H9 (cell line): ENCODE measurements around the gene PNRC2. TPM values are rescaled to one million over a fixed set of nuclear protein-coding genes. Genes with fewer than 3 reads are reported as not detected.

Experiments
- DNase-seq: peaks from one replicate; pipeline ENCODE4 v3.0.0-alpha.2; 2017
- H2AFZ ChIP-seq: one replicate; pipeline ENCODE4 v1.6.1; 2013; ENCODE audit warnings: mild to moderate bottlenecking, low read length, control low read depth, moderate library complexity
- H2AK5ac ChIP-seq: 2 replicates; pipeline ENCODE4 v1.6.1; 2013; ENCODE audit warnings: low read length, control low read depth, mixed read lengths; ENCODE audit not compliant: insufficient read length
- H2BK120ac ChIP-seq: one replicate; pipeline ENCODE4 v1.6.1; 2013; ENCODE audit warnings: low read depth, mild to moderate bottlenecking, low read length, control low read depth, inconsistent platforms; ENCODE audit not compliant: poor library complexity, severe bottlenecking
- H2BK12ac ChIP-seq: 2 replicates; pipeline ENCODE4 v1.6.1; 2013; ENCODE audit warnings: low read length, control low read depth, mixed read lengths, low read depth; ENCODE audit not compliant: insufficient read length
- H2BK15ac ChIP-seq: 2 replicates; pipeline ENCODE4 v1.6.1; 2013; ENCODE audit warnings: low read depth, low read length, control low read depth
- H2BK20ac ChIP-seq: one replicate; pipeline ENCODE4 v1.6.1; 2013; ENCODE audit warnings: low read depth, mild to moderate bottlenecking, low read length, control low read depth, inconsistent platforms; ENCODE audit not compliant: poor library complexity, severe bottlenecking
- H2BK5ac ChIP-seq: 2 replicates; pipeline ENCODE4 v1.6.1; 2013; ENCODE audit warnings: low read length, control low read depth, mixed read lengths; ENCODE audit not compliant: insufficient read length
- H3K14ac ChIP-seq: 2 replicates; pipeline ENCODE4 v1.6.1; 2013; ENCODE audit warnings: low read length, control low read depth; ENCODE audit not compliant: insufficient read depth
- H3K18ac ChIP-seq: 2 replicates; pipeline ENCODE4 v1.6.1; 2013; ENCODE audit warnings: low read depth, mild to moderate bottlenecking, mixed read lengths, low read length, control low read depth; ENCODE audit not compliant: insufficient read length
- H3K23ac ChIP-seq: 2 replicates; pipeline ENCODE4 v1.6.1; 2013; ENCODE audit warnings: low read length, control low read depth, mixed read lengths, low read depth; ENCODE audit not compliant: insufficient read length
- H3K23me2 ChIP-seq: 2 replicates; pipeline ENCODE4 v1.6.1; 2013; ENCODE audit warnings: low read depth, mild to moderate bottlenecking, mixed read lengths, low read length, control low read depth; ENCODE audit not compliant: insufficient read length, poor library complexity, severe bottlenecking
- H3K27ac ChIP-seq: 2 replicates; pipeline ENCODE4 v1.5.1; 2013; ENCODE audit warnings: low read length, control low read depth, mixed read lengths, low read depth; ENCODE audit not compliant: insufficient read length
- H3K27me3 ChIP-seq: 2 replicates; pipeline ENCODE4 v1.6.1; 2013; ENCODE audit warnings: low read length, control low read depth, inconsistent platforms; ENCODE audit not compliant: insufficient read depth
- H3K4ac ChIP-seq: 2 replicates; pipeline ENCODE4 v1.6.1; 2013; ENCODE audit warnings: low read depth, mild to moderate bottlenecking, control low read depth, inconsistent platforms, low read length, moderate library complexity
- H3K4me1 ChIP-seq: 2 replicates; pipeline ENCODE4 v1.6.1; 2013; ENCODE audit warnings: low read length, control low read depth, inconsistent platforms; ENCODE audit not compliant: insufficient read depth
- H3K4me2 ChIP-seq: 2 replicates; pipeline ENCODE4 v1.6.1; 2013; ENCODE audit warnings: low read length, control low read depth, mixed read lengths; ENCODE audit not compliant: insufficient read length, insufficient read depth
- H3K56ac ChIP-seq: 2 replicates; pipeline ENCODE4 v1.6.1; 2013; ENCODE audit warnings: low read depth, mild to moderate bottlenecking, mixed read lengths, low read length, control low read depth; ENCODE audit not compliant: insufficient read length
- H3K79me1 ChIP-seq: 2 replicates; pipeline ENCODE4 v1.6.1; 2013; ENCODE audit warnings: low read depth, mild to moderate bottlenecking, moderate library complexity, low read length, control low read depth, inconsistent platforms; ENCODE audit not compliant: insufficient read depth, poor library complexity, severe bottlenecking
- H3K79me2 ChIP-seq: 2 replicates; pipeline ENCODE4 v1.6.1; 2013; ENCODE audit warnings: low read length, control low read depth, inconsistent platforms; ENCODE audit not compliant: insufficient read depth
- H3K9ac ChIP-seq: 2 replicates; pipeline ENCODE4 v1.6.1; 2013; ENCODE audit warnings: low read length, control low read depth, mixed read lengths; ENCODE audit not compliant: insufficient read length; ENCODE audit errors: extremely low read depth
- H3K9me3 ChIP-seq: one replicate; pipeline ENCODE4 v1.6.1; 2013; ENCODE audit warnings: low read depth, low read length, inconsistent platforms; ENCODE audit not compliant: control insufficient read depth
- H3T11ph ChIP-seq: one replicate; pipeline ENCODE4 v1.6.1; 2013; ENCODE audit warnings: mild to moderate bottlenecking, low read length, control low read depth, inconsistent platforms
- H4K20me1 ChIP-seq: one replicate; pipeline ENCODE4 v1.6.1; 2013; ENCODE audit not compliant: control insufficient read depth, insufficient read length, insufficient read depth
- H4K5ac ChIP-seq: 2 replicates; pipeline ENCODE4 v1.6.1; 2013; ENCODE audit warnings: low read depth, mild to moderate bottlenecking, mixed read lengths, low read length, control low read depth; ENCODE audit not compliant: insufficient read length
- H4K8ac ChIP-seq: replicated peaks from 2 replicates; pipeline ENCODE4 v1.6.1; 2013; ENCODE audit warnings: low read length, control low read depth, mixed read lengths, low read depth; ENCODE audit not compliant: insufficient read length
- H4K91ac ChIP-seq: 2 replicates; pipeline ENCODE4 v1.6.1; 2013; ENCODE audit warnings: low read depth, mild to moderate bottlenecking, moderate library complexity, mixed read lengths, low read length, control low read depth; ENCODE audit not compliant: insufficient read length
- H3K27ac Mint-ChIP-seq, 3 experiments: 2 replicates in 2 of 3; 3 replicates in 1 of 3; pipeline ENCODE4 v1.8.0; 2020 to 2021; ENCODE audit warnings: mixed read lengths in 3 of 3, mild to moderate bottlenecking in 1 of 3, moderate library complexity in 1 of 3
- H3K27me3 Mint-ChIP-seq: 2 replicates; pipeline ENCODE4 v1.8.0; 2021; ENCODE audit warnings: low read depth, mild to moderate bottlenecking, moderate library complexity, mixed read lengths
- H3K36me3 Mint-ChIP-seq, 3 experiments: 2 replicates in 2 of 3; 3 replicates in 1 of 3; pipeline ENCODE4 v1.8.0; 2020 to 2021; ENCODE audit warnings: low read depth in 3 of 3, mixed read lengths in 3 of 3; ENCODE audit not compliant: insufficient read depth in 1 of 3
- H3K4me1 Mint-ChIP-seq, 2 experiments: 2 replicates each; pipeline ENCODE4 v1.8.0; 2020; ENCODE audit warnings: mixed read lengths in 2 of 2
- H3K4me3 Mint-ChIP-seq, 2 experiments: 2 replicates in 1 of 2; 3 replicates in 1 of 2; pipeline ENCODE4 v1.8.0; 2020 to 2021; ENCODE audit warnings: mild to moderate bottlenecking in 2 of 2, mixed read lengths in 2 of 2, moderate library complexity in 1 of 2
- H3K9me3 Mint-ChIP-seq, 2 experiments: 2 replicates in 1 of 2; 3 replicates in 1 of 2; pipeline ENCODE4 v1.8.0; 2020; ENCODE audit warnings: mild to moderate bottlenecking in 2 of 2, mixed read lengths in 2 of 2, moderate library complexity in 1 of 2
- WGBS: extraction: QIAGEN DNeasy Blood & Tissue Kit; methylation state at CpG from one replicate; pipeline ENCODE4 v1.1.7; 2013; ENCODE audit warnings: missing lambda C conversion rate, low lambda C conversion rate, mixed read lengths; ENCODE audit not compliant: insufficient read length; ENCODE audit errors: extremely low coverage; 5-methylcytosine and 5-hydroxymethylcytosine counted together
- total RNA-seq: library from RNA; stranded (reverse); gene quantifications from 2 replicates; pipeline ENCODE4 v1.2.1, GENCODE V29; 2021
- TF ChIP-seq, protein P1 (sequence below): fragments of 200-600 bp; sonication (generic); conservative IDR thresholded peaks from 3 replicates; pipeline ENCODE4 v1.8.0; 2021; ENCODE audit warnings: antibody characterized with exemption, mild to moderate bottlenecking

Gene PNRC2
- total RNA-seq, 1 experiment from 2014 or later: 87.6 TPM

DNA sequence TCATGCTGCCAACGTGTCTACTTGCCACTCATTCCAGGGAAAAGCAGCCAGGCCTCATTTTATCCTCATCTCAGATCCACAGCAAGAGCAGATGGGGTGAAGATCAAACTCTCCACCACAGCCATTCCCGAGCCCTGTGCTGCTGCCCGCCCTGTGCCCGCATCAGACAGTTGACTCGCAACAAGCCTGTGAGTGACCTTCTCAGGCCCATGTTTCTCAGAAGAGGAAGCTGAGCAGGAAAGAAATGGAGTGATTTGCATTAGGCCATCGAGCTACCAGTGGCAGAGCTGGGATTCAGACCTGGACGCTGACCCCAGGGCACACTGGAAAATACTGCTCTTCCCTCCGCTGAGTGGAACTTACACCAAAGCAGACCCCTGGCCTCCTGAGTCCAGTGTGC is 47.7 kb upstream of the PNRC2 start:
- H3K9me3 ChIP-seq: no peaks in the 10 kb centered on the region
- Mint-ChIP-seq H3K27me3 (peaks cover 14% of the 10 kb centered on the region), H3K4me1 (peaks cover 15 to 16% of the 10 kb centered on the region in 2 experiments), H3K4me3 (no peak overlapping the region), H3K9me3 (no peaks in the 10 kb centered on the region), H3K27ac (peak overlapping the region in 1 of 3 experiments; percentile 5; a peak in 1 of 7 replicates), H3K36me3 (no peaks in the 10 kb centered on the region)
- no peak overlapping the region for H4K8ac ChIP-seq
- no peaks in the 10 kb centered on the region for H4K20me1 ChIP-seq
- H2BK20ac ChIP-seq: no peak overlapping the region
- no peak overlapping the region for H2AK5ac ChIP-seq
- no peak overlapping the region for H3K14ac ChIP-seq
- no peak overlapping the region for H3K23ac ChIP-seq
- no peak for DNase-seq
- no peak overlapping the region for H3K4me2 ChIP-seq
- H3K9ac ChIP-seq: no peak overlapping the region
- no peak overlapping the region for H2BK12ac ChIP-seq
- H3T11ph ChIP-seq: no peak overlapping the region
- WGBS: no CpG with 5 or more reads among the region's 8 CpGs
- no peak overlapping the region for H3K27ac ChIP-seq
- H2BK120ac ChIP-seq: no peak overlapping the region
- H3K18ac ChIP-seq: no peak overlapping the region
- H3K23me2 ChIP-seq: no peaks in the 10 kb centered on the region
- no peaks in the 10 kb centered on the region; the same call in 1 of the 2 replicates for H3K4me1 ChIP-seq
- H3K27me3 ChIP-seq: no peaks in the 10 kb centered on the region
- H3K4ac ChIP-seq: no peak overlapping the region
- H4K91ac ChIP-seq: no peak overlapping the region
- no peaks in the 10 kb centered on the region for H3K79me1 ChIP-seq
- no peak overlapping the region for H3K56ac ChIP-seq
- H3K79me2 ChIP-seq: no peaks in the 10 kb centered on the region
- no peak overlapping the region for H4K5ac ChIP-seq
- TF ChIP-seq, protein P1, sequence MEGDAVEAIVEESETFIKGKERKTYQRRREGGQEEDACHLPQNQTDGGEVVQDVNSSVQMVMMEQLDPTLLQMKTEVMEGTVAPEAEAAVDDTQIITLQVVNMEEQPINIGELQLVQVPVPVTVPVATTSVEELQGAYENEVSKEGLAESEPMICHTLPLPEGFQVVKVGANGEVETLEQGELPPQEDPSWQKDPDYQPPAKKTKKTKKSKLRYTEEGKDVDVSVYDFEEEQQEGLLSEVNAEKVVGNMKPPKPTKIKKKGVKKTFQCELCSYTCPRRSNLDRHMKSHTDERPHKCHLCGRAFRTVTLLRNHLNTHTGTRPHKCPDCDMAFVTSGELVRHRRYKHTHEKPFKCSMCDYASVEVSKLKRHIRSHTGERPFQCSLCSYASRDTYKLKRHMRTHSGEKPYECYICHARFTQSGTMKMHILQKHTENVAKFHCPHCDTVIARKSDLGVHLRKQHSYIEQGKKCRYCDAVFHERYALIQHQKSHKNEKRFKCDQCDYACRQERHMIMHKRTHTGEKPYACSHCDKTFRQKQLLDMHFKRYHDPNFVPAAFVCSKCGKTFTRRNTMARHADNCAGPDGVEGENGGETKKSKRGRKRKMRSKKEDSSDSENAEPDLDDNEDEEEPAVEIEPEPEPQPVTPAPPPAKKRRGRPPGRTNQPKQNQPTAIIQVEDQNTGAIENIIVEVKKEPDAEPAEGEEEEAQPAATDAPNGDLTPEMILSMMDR: no peak
- no peak overlapping the region for H2BK15ac ChIP-seq
- H2BK5ac ChIP-seq: no peak overlapping the region
- no peak overlapping the region for H2AFZ ChIP-seq
